ENCODE results near the gene TENM4. TPM values are rescaled to one million over a fixed set of nuclear protein-coding genes. Genes with fewer than 3 reads are reported as not detected.

The TENM4 gene
- total and polyA plus RNA-seq, 11 donors: 0.08 to 6.4 (median 1.0) TPM

- peaks cover 0 to 17% (median 4%) of the 10 kb centered on the region in 12 donors for H3K9me3 ChIP-seq
- TF ChIP-seq CTCF (IDR thresholded peaks at IDR 0.05): no peak
- TF ChIP-seq POLR2A (IDR thresholded peaks at IDR 0.05): no peak
- DNase-seq: no peak
- H3K4me1 ChIP-seq: no peaks in the 10 kb centered on the region
- H3K4me3 ChIP-seq: no peak overlapping the region
- intact Hi-C loops (cut with DNase I): no loop called here
- no peaks in the 10 kb centered on the region for H3K36me3 ChIP-seq
- no peak for ATAC-seq
- H3K27ac ChIP-seq: no peak overlapping the region
- peaks cover 0 to 5% (median 0%) of the 10 kb centered on the region in 9 donors for H3K27me3 ChIP-seq
- 44 to 55% (median 48%) methylated on average over 3 of the region's 3 CpGs for WGBS, 4 donors
Measured at GRCh38 chr11:78995171-78995570, 445.7 kb downstream of the TENM4 start.

GRCh38 chr11:78993802-78994430, 446.9 kb downstream of the TENM4 start:
- TF ChIP-seq CTCF (IDR thresholded peaks at IDR 0.05) (no peak), POLR2A (IDR thresholded peaks at IDR 0.05) (no peak)
- peaks cover 0 to 6% (median 0%) of the 10 kb centered on the region in 12 donors for H3K9me3 ChIP-seq
- intact Hi-C loops (cut with DNase I): no loop called here
- no peaks in the 10 kb centered on the region for H3K36me3 ChIP-seq
- ATAC-seq (no peak), DNase-seq (no peak)
- H3K4me3 ChIP-seq: no peak overlapping the region
- no peaks in the 10 kb centered on the region for H3K4me1 ChIP-seq
- peaks cover 0 to 5% (median 0%) of the 10 kb centered on the region in 9 donors for H3K27me3 ChIP-seq
- WGBS, 4 donors: 59 to 74% (median 64%) methylated on average over 1 of the region's 1 CpG
- H3K27ac ChIP-seq: no peak overlapping the region

GRCh38 chr11:78991681-78992080, 449.1 kb downstream of the TENM4 start:
- ATAC-seq (no peak), DNase-seq (no peak)
- H3K4me3 ChIP-seq: no peak overlapping the region
- no peaks in the 10 kb centered on the region for H3K36me3 ChIP-seq
- peaks cover 0 to 6% (median 0%) of the 10 kb centered on the region in 12 donors for H3K9me3 ChIP-seq
- no peak overlapping the region for H3K27ac ChIP-seq
- H3K27me3 ChIP-seq: peaks cover 0 to 7% (median 0%) of the 10 kb centered on the region in 9 donors
- no peak for TF ChIP-seq POLR2A (IDR thresholded peaks at IDR 0.05)
- no peak for TF ChIP-seq CTCF (IDR thresholded peaks at IDR 0.05)
- intact Hi-C loops (cut with DNase I): no loop called here
- no peaks in the 10 kb centered on the region for H3K4me1 ChIP-seq

- TF ChIP-seq POLR2A (IDR thresholded peaks at IDR 0.05): no peak
- TF ChIP-seq CTCF (IDR thresholded peaks at IDR 0.05): no peak
- Histone ChIP-seq H3K36me3 (no peaks in the 10 kb centered on the region), H3K4me1 (no peaks in the 10 kb centered on the region), H3K27ac (no peak overlapping the region), H3K9me3 (peaks cover 0 to 6% (median 0%) of the 10 kb centered on the region in 12 donors), H3K27me3 (peaks cover 0 to 5% (median 0%) of the 10 kb centered on the region in 9 donors), H3K4me3 (no peak overlapping the region)
- intact Hi-C loops (cut with DNase I): no loop called here
- ATAC-seq (no peak), DNase-seq (no peak)
- WGBS, 4 donors: 70 to 89% (median 84%) methylated on average over 9 of the region's 9 CpGs
Measured at GRCh38 chr11:78990261-78990660, 450.6 kb downstream of the TENM4 start.

All from heart left ventricle (tissue), 16 donors.